ENCODE measurements around the gene GOSR1. TPM values are rescaled to one million over a fixed set of nuclear protein-coding genes. Genes with fewer than 3 reads are reported as not detected.

The GOSR1 gene
- total RNA-seq, 1 experiment from 2014 or later = 43.7 TPM

GRCh38 chr17:30576326-30576861 is 99.2 kb downstream of the GOSR1 start:
- Histone ChIP-seq H3K36me3 (ENCODE audit: low read depth) (no peaks in the 10 kb centered on the region), H3K4me1 (replicated peaks; ENCODE audit: insufficient read depth) (no peaks in the 10 kb centered on the region), H3K9me3 (ENCODE audit: insufficient read depth, low read depth) (no peaks in the 10 kb centered on the region), H3K4me2 (no peak overlapping the region), H3F3A (ENCODE audit: insufficient read depth, low read depth) (no peaks in the 10 kb centered on the region), H3K79me2 (ENCODE audit: low read depth) (no peaks in the 10 kb centered on the region), H3K27me3 (ENCODE audit: insufficient read depth, low read depth) (peaks cover 36% of the 10 kb centered on the region; the same call in 1 of the 2 replicates), H3K9me2 (ENCODE audit: insufficient read depth) (no peaks in the 10 kb centered on the region), H2AFZ (no peak overlapping the region), H3K27ac (no peak overlapping the region), H4K20me1 (ENCODE audit: insufficient read depth) (no peaks in the 10 kb centered on the region), H3K4me3 (no peak overlapping the region)
- BruUV-seq (replicated peaks) = no TSS peak
- DNase-seq = no peak
- ChIA-PET CTCF (no interaction called here), POLR2A (ENCODE audit: unreplicated experiment) (no interaction called here)
- TF ChIP-seq EZH2 (IDR thresholded peaks at IDR 0.05; ENCODE audit: low read depth) (no peak), CTCF (conservative IDR thresholded peaks at IDR 0.05) (no peak)
- intact Hi-C loops (cut with micrococcal nuclease; ENCODE audit: unreplicated experiment) = no loop called here

Other genes starting within 250 kb of the GOSR1 start
- gene SLC6A4, start 241.7 kb upstream of the GOSR1 start, total RNA-seq (2021) = not detected in 2 replicates
- 20.7 and 23.4 TPM in 2 replicates for gene BLMH, start 185.5 kb upstream of the GOSR1 start, total RNA-seq (2021)
- gene TMIGD1, start 143.4 kb upstream of the GOSR1 start, total RNA-seq (2021) = not detected in 2 replicates
- gene CPD, start 98.5 kb upstream of the GOSR1 start, total RNA-seq (2021) = 44.7 and 55.0 TPM in 2 replicates